HepG2 (cell line): Measurements from ENCODE around the gene EFCAB11. TPM values are rescaled to one million over a fixed set of nuclear protein-coding genes. Genes with fewer than 3 reads are reported as not detected.

Source experiments
- ATAC-seq: fragments of 200-7000 bp; cut with Tn5 transposase; 3 replicates; pipeline ENCODE4 v1.9.1; 2020; ENCODE audit warnings: mild to moderate bottlenecking, moderate library complexity
- BruUV-seq: library from RNA; stranded (reverse); fragments of 400-500 nt; replicated peaks from 2 replicates; lab custom pipeline; 2021; lab: Mats Ljungman, UMichigan
- CTCF ChIA-PET: fragments of 300-600 bp; formaldehyde crosslinking; extraction: SDS; loops from one replicate; lab custom pipeline; 2021; ENCODE audit warnings: low total read pairs, inconsistent platforms, low intra/inter-chr PET ratio; lab: Yijun Ruan, JAX
- POLR2A ChIA-PET: fragments of 350-600 bp; sonication (Branson Sonifier 250); formaldehyde crosslinking; loops from one replicate; lab custom pipeline; 2020; ENCODE audit warnings: antibody characterized with exemption, inconsistent platforms; lab: Yijun Ruan, JAX
- DNase-seq: peaks from one replicate; pipeline ENCODE4 v3.0.0-alpha.2; 2015; ENCODE audit warnings: low spot score
- FAIRE-seq: peaks from 3 replicates; lab custom pipeline; 2011; peaks lifted over from hg19 to GRCh38; lab: Jason Lieb, UNC
- H2AFZ ChIP-seq: one replicate; pipeline ENCODE4 v1.6.1; 2011; ENCODE audit warnings: low read length, inconsistent platforms
- H3K27ac ChIP-seq: fragments of 300-600 bp; 3 replicates; pipeline ENCODE4 v1.8.0; 2011; ENCODE audit warnings: mixed run types, mild to moderate bottlenecking, mixed read lengths, low read length, inconsistent platforms; ENCODE audit not compliant: insufficient read depth; ENCODE audit errors: extremely low read length
- H3K27me3 ChIP-seq, 2 experiments: fragments of 200-600 bp in 1 of 2; 2 replicates in 1 of 2; 3 replicates in 1 of 2; pipeline versions ENCODE4 v1.6.0 to v1.8.0; 2011; ENCODE audit warnings: low read length in 2 of 2, mild to moderate bottlenecking in 2 of 2, moderate library complexity in 2 of 2, inconsistent platforms in 1 of 2; ENCODE audit not compliant: insufficient read depth in 2 of 2, control insufficient read depth in 1 of 2
- H3K36me3 ChIP-seq, 2 experiments: fragments of 200-600 bp in 1 of 2; replicated peaks in 1 of 2; 2 replicates in 1 of 2; 3 replicates in 1 of 2; pipeline versions ENCODE4 v1.5.1 to v1.8.0; 2011; ENCODE audit warnings: low read length in 2 of 2, inconsistent platforms in 1 of 2; ENCODE audit not compliant: insufficient read depth in 2 of 2, control insufficient read depth in 1 of 2
- H3K4me1 ChIP-seq: 2 replicates; pipeline ENCODE4 v1.5.1; 2012; ENCODE audit warnings: low read length, inconsistent platforms; ENCODE audit not compliant: insufficient read depth
- H3K4me2 ChIP-seq: 2 replicates; pipeline ENCODE4 v1.6.0; 2011; ENCODE audit warnings: low read depth, low read length, inconsistent platforms
- H3K4me3 ChIP-seq, 3 experiments: fragments of 200-600 bp in 1 of 3; sonication (generic), shearing (Covaris generic) in 1 of 3; replicated peaks in 1 of 3; 2 replicates each; pipeline ENCODE4 v1.5.1; 2011 to 2016; ENCODE audit warnings: low read length in 3 of 3, inconsistent platforms in 2 of 3, low read depth in 2 of 3, mild to moderate bottlenecking in 2 of 3, control low read depth in 1 of 3, mixed read lengths in 1 of 3; ENCODE audit not compliant: insufficient read depth in 1 of 3
- H3K79me2 ChIP-seq: one replicate; pipeline ENCODE4 v1.6.1; 2011; ENCODE audit warnings: low read length, inconsistent platforms; ENCODE audit not compliant: insufficient read depth
- H3K9ac ChIP-seq: 2 replicates; pipeline ENCODE4 v1.6.0; 2011; ENCODE audit warnings: mild to moderate bottlenecking, low read depth, low read length, inconsistent platforms; ENCODE audit not compliant: insufficient read depth
- H3K9me3 ChIP-seq: 2 replicates; pipeline ENCODE4 v1.5.1; 2012; ENCODE audit warnings: mild to moderate bottlenecking, low read length
- H4K20me1 ChIP-seq: 2 replicates; pipeline ENCODE4 v1.6.0; 2011; ENCODE audit warnings: inconsistent platforms, mild to moderate bottlenecking, low read length, moderate library complexity; ENCODE audit not compliant: insufficient read depth
- HDAC2 ChIP-seq: sonication (generic); formaldehyde crosslinking; IDR thresholded peaks from 2 replicates; pipeline ENCODE4 v1.4.0; 2020; ENCODE audit warnings: missing genetic modification reagents
- JUND ChIP-seq: sonication (generic); formaldehyde crosslinking; IDR thresholded peaks from 2 replicates; pipeline ENCODE4 v1.8.0; 2022; ENCODE audit warnings: mild to moderate bottlenecking, missing genetic modification reagents
- KLF16 ChIP-seq, 2 experiments: sonication (generic) in 1 of 2; formaldehyde crosslinking in 1 of 2; IDR thresholded peaks; 2 replicates each; pipeline versions ENCODE4 v1.6.1 to v1.8.0; 2016 to 2023; ENCODE audit warnings: missing genetic modification reagents in 2 of 2, missing compliant biosample characterization in 1 of 2
- LCORL ChIP-seq, 2 experiments: fragments of 450-650 bp in 1 of 2; sonication (generic) in 1 of 2; formaldehyde crosslinking in 1 of 2; IDR thresholded peaks; 2 replicates each; pipeline versions ENCODE4 v1.5.0 to v1.6.1; 2017 to 2020; ENCODE audit warnings: antibody characterized with exemption in 1 of 2, missing genetic modification reagents in 1 of 2
- SP1 ChIP-seq, 2 experiments: fragments of 450-650 bp in 1 of 2; sonication (generic) in 1 of 2; formaldehyde crosslinking in 1 of 2; IDR thresholded peaks; 2 replicates each; pipeline versions ENCODE4 v1.4.0 to v1.6.1; 2016 to 2020; ENCODE audit warnings: missing genetic modification reagents in 1 of 2
- STAT5B ChIP-seq: sonication (generic); formaldehyde crosslinking; IDR thresholded peaks from 2 replicates; pipeline ENCODE4 v1.4.0; 2020; ENCODE audit warnings: missing genetic modification reagents
- TP53 ChIP-seq: sonication (generic); formaldehyde crosslinking; conservative IDR thresholded peaks from 2 replicates; pipeline ENCODE4 v1.4.0; 2020; ENCODE audit warnings: missing genetic modification reagents
- ZNF556 ChIP-seq: sonication (generic); formaldehyde crosslinking; IDR thresholded peaks from 2 replicates; pipeline ENCODE4 v1.4.0; 2020; ENCODE audit warnings: mild to moderate bottlenecking, missing genetic modification reagents, borderline replicate concordance
- ZNF607 ChIP-seq: sonication (generic); formaldehyde crosslinking; IDR thresholded peaks from 2 replicates; pipeline ENCODE4 v1.5.1; 2020; ENCODE audit warnings: missing genetic modification reagents, mild to moderate bottlenecking, borderline replicate concordance
- ZNF615 ChIP-seq: sonication (generic); formaldehyde crosslinking; IDR thresholded peaks from 2 replicates; pipeline ENCODE4 v1.5.0; 2020; ENCODE audit warnings: mild to moderate bottlenecking, missing genetic modification reagents, borderline replicate concordance
- WGBS: methylation state at CpG from one replicate; pipeline ENCODE4 v1.1.6; 2017; ENCODE audit warnings: low lambda C conversion rate; 5-methylcytosine and 5-hydroxymethylcytosine counted together
- in situ Hi-C: cut with HindIII; loops from 2 replicates; pipeline ENCODE4 v1.10.0; 2017; ENCODE audit warnings: low pct_unique_long_range_greater_than_20kb; ENCODE audit not compliant: extremely low pct_ligation_motif_present
- intact Hi-C: fragments of 100-400 bp; cut with micrococcal nuclease; formaldehyde crosslinking; loops from one replicate; pipeline ENCODE4 v1.10.0; 2022; ENCODE audit not compliant: unreplicated experiment
- polyA plus RNA-seq, 8 experiments: library from polyadenylated mRNA; depleted of rRNA in 3 of 8; stranded (reverse) in 7 of 8; unstranded in 1 of 8; fragments of >200 nt; fragmentation: Illumina TruSeq in 4 of 8; extraction: Trizol in 4 of 8; gene quantifications; 2 replicates each; pipeline versions ENCODE4 v1.2.1 to v1.2.3, GENCODE V29; 2011 to 2016; ENCODE audit warnings: low read depth in 4 of 8, missing spikeins in 1 of 8, mixed read lengths in 1 of 8; ENCODE audit not compliant: insufficient read depth in 1 of 8
- total RNA-seq, 5 experiments: library from RNA; depleted of rRNA; stranded (reverse); fragments of >200 nt; fragmentation: Illumina TruSeq; extraction: Trizol; gene quantifications; 2 replicates each; pipeline ENCODE4 v1.2.3, GENCODE V29; 2016; ENCODE audit warnings: low read depth in 1 of 5
- TF ChIP-seq, protein P1 (sequence below): sonication (generic); formaldehyde crosslinking; IDR thresholded peaks from 2 replicates; pipeline ENCODE4 v1.4.0; 2020; ENCODE audit warnings: missing genetic modification reagents, borderline replicate concordance
- TF ChIP-seq, protein P2 (sequence below): sonication (generic); formaldehyde crosslinking; IDR thresholded peaks from 2 replicates; pipeline ENCODE4 v1.4.0; 2020; ENCODE audit warnings: missing genetic modification reagents, mild to moderate bottlenecking, borderline replicate concordance

Gene EFCAB11
- total and polyA plus RNA-seq, 2 of the 13 experiments (the other 11 are each of a cell fraction or from before 2014, with no cell fraction given) = 8.2 to 31.5 TPM

DNA sequence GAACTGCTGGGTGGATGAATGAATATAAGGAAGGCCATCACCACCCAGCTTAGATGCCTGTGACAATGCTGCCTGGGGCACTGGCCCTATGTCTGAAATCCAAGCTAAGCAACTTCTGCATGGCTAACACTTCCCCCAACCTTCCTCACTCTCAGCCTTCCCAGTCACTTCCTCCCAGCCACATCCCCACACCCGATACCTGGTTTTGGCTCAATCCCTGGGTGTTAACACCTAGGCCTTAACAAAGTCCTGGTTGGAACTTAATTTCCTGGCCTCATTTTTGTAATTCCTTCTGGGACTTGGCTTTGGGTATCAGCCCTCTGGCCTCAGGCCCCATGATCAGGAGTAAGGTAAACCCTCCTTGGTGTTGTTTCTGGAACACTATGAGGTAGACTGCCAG, 110.0 kb downstream of the EFCAB11 start:
- H3K9ac ChIP-seq = no peak overlapping the region
- no peak overlapping the region for H3K27ac ChIP-seq
- H3K79me2 ChIP-seq = no peaks in the 10 kb centered on the region
- H3K27me3 ChIP-seq = no peaks in the 10 kb centered on the region
- 100% methylated on average over 1 of the region's 1 CpG for WGBS
- POLR2A ChIA-PET = no interaction called here
- no peaks in the 10 kb centered on the region for H4K20me1 ChIP-seq
- intact Hi-C loops (no loop called here), in situ Hi-C loops (no loop called here)
- no peak overlapping the region for H2AFZ ChIP-seq
- ATAC-seq (no peak), DNase-seq (no peak), FAIRE-seq (no peak)
- H3K36me3 ChIP-seq = peaks cover 0 to 1% of the 10 kb centered on the region in 2 experiments; a peak in 1 of 5 replicates
- no peak for TF ChIP-seq KLF16 (CRISPR knock-in tag; IDR thresholded peaks at IDR 0.05)
- TF ChIP-seq STAT5B (CRISPR knock-in tag) = no peak
- TF ChIP-seq, protein P1, sequence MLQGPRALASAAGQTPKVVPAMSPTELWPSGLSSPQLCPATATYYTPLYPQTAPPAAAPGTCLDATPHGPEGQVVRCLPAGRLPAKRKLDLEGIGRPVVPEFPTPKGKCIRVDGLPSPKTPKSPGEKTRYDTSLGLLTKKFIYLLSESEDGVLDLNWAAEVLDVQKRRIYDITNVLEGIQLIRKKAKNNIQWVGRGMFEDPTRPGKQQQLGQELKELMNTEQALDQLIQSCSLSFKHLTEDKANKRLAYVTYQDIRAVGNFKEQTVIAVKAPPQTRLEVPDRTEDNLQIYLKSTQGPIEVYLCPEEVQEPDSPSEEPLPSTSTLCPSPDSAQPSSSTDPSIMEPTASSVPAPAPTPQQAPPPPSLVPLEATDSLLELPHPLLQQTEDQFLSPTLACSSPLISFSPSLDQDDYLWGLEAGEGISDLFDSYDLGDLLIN (CRISPR knock-in tag) = no peak
- no peak for TF ChIP-seq ZNF607
- no peak for TF ChIP-seq TP53 (CRISPR knock-in tag)
- TF ChIP-seq LCORL (IDR thresholded peaks at IDR 0.05) = no peak
- TF ChIP-seq LCORL (CRISPR knock-in tag; IDR thresholded peaks at IDR 0.05) = no peak
- no peak for TF ChIP-seq JUND (CRISPR knock-in tag)
- TF ChIP-seq, protein P2, sequence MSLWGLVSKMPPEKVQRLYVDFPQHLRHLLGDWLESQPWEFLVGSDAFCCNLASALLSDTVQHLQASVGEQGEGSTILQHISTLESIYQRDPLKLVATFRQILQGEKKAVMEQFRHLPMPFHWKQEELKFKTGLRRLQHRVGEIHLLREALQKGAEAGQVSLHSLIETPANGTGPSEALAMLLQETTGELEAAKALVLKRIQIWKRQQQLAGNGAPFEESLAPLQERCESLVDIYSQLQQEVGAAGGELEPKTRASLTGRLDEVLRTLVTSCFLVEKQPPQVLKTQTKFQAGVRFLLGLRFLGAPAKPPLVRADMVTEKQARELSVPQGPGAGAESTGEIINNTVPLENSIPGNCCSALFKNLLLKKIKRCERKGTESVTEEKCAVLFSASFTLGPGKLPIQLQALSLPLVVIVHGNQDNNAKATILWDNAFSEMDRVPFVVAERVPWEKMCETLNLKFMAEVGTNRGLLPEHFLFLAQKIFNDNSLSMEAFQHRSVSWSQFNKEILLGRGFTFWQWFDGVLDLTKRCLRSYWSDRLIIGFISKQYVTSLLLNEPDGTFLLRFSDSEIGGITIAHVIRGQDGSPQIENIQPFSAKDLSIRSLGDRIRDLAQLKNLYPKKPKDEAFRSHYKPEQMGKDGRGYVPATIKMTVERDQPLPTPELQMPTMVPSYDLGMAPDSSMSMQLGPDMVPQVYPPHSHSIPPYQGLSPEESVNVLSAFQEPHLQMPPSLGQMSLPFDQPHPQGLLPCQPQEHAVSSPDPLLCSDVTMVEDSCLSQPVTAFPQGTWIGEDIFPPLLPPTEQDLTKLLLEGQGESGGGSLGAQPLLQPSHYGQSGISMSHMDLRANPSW = no peak
- TF ChIP-seq HDAC2 = no peak
- TF ChIP-seq ZNF556 = no peak
- TF ChIP-seq ZNF615 = no peak
- no peak for TF ChIP-seq SP1 (IDR thresholded peaks at IDR 0.05)
- TF ChIP-seq SP1 (CRISPR knock-in tag; IDR thresholded peaks at IDR 0.05) = no peak
- H3K4me1 ChIP-seq = peaks cover 5% of the 10 kb centered on the region
- H3K4me2 ChIP-seq = no peak overlapping the region
- H3K9me3 ChIP-seq = no peaks in the 10 kb centered on the region
- CTCF ChIA-PET = no interaction called here
- H3K4me3 ChIP-seq = no peak overlapping the region
- BruUV-seq = no TSS peak
